SIG-M5 treated with dmso at 0.1 percent for 504 hours (cell line): Measurements from ENCODE around the gene XAGE2.
"Not testable (repeated sequence)": the region's sequence is repeated elsewhere in the genome, so short reads cannot be mapped to it uniquely, and the experiment has no call there.

Source experiments
- DNase-seq: peaks from one replicate; lab custom pipeline; 2025; ENCODE audit not compliant: unreplicated experiment; lab: John Stamatoyannopoulos, UW

Gene XAGE2, protein sequence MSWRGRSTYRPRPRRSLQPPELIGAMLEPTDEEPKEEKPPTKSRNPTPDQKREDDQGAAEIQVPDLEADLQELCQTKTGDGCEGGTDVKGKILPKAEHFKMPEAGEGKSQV

DNA sequence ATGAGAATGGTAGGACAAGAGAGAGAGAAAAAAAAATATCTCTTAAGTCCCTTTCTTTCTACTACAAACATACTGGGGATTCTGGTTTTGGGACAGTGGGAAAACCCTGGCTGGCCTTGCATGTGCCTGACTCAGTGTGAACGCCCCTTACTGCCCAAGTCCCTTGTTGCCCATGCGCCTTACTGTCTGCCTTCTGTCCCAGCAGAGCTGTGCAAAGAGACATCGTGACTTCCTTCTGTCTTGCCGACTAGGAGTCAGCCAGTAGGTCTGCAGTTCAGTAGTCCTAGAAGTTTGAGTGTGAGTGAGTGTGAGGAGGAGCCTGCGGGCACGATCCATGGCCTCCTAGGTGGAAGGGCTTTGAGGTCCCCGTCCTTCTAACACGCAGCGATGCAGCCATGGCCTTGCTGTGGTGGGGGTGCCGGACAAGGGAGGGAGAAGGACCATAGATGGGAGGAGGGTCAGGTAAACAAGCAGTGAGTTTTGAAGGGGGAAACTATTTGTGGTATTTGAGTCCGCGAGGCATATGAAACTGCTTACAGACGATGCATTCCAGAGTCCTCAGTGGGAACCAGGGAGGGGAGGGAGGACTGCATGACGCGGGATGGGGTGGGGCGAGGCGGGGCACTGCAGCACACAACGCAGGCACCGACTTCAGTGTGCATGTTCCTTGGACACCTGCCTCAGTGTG lies at the start of gene XAGE2:
TSS of gene XAGE2 (plus strand) at position 654 of the 688 bp plus-strand sequence. CDS start 994 bp downstream, outside the sequence.
- DNase-seq: no peak

DNA sequence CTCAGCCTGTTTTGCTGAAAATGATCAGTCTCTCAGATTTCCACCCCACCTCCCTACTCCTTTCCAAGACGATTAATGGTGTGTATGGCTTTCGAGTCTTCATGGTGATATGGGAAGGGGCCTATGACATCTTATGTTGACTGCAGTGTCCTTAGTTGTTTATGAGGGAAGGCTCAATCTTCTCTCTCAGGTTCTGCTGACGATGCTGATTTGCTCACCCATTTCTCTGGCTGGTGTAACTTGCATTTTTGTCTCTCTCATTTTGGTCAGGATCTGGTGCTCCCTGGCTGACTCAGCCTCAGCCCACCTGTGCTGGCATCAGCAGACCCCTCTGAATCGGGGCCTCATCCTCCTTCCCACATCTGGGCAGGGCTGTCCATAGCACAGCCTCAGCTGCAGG lies 31.4 kb upstream of the XAGE2 start:
- no peak for DNase-seq

DNA sequence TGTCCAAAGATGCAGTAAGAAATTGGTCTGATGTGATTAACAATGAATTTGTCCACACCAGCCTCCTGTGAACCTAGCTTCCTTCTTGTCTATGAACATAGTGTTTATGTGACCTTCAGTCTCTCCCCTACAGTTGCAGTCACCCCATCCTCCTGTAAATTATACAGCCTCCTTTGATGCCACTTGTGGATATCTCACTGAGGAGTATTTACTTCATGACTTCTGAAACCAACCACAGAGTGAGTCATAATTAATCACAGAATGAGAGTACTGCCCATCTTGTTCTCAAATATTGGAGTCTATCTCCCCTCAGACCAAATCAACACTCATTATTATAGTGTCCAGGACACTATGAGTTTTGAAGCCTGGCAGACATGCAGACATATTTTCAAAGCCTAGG lies 27.3 kb upstream of the XAGE2 start:
- DNase-seq: no peak

DNA sequence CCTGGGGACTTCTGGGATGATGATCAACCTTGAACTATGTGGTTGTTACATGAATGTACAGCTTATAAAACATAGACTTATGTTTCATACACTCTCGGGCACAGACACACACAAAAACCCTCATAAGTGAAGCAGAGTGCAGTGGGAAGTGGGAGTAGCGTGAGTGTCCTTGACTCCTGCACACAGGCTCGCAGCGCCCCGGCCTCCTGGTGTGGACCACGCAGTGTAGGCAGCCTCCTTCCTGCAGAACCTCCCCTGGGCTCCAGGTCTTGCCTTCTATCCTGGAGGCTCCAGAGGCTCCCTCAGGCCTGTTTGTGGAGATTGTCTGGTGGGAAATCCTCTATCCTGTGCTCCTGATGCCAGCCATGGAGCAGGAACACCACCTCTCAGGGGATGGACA lies 25.7 kb upstream of the XAGE2 start:
- DNase-seq: not testable (repeated sequence)

DNA sequence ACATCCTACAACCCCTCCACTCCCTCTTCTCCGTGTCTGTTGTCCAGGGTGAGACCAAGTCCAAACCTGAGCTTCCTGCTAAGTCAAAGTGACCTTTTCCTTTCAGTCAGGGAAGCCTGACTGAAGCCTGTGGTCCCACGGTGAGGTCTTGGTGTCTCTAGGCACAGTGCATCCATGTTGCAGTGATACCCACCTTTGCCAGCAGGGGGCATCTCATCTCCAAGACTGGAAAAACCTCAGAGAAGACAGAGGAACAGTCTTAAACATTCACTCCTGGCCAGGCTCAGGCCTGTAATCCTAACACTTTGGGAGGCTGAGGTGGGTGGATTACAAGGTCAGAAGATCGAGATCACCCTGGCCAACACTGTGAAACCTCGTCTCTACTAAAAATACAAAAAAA lies 23.4 kb upstream of the XAGE2 start:
- DNase-seq: not testable (repeated sequence)

DNA sequence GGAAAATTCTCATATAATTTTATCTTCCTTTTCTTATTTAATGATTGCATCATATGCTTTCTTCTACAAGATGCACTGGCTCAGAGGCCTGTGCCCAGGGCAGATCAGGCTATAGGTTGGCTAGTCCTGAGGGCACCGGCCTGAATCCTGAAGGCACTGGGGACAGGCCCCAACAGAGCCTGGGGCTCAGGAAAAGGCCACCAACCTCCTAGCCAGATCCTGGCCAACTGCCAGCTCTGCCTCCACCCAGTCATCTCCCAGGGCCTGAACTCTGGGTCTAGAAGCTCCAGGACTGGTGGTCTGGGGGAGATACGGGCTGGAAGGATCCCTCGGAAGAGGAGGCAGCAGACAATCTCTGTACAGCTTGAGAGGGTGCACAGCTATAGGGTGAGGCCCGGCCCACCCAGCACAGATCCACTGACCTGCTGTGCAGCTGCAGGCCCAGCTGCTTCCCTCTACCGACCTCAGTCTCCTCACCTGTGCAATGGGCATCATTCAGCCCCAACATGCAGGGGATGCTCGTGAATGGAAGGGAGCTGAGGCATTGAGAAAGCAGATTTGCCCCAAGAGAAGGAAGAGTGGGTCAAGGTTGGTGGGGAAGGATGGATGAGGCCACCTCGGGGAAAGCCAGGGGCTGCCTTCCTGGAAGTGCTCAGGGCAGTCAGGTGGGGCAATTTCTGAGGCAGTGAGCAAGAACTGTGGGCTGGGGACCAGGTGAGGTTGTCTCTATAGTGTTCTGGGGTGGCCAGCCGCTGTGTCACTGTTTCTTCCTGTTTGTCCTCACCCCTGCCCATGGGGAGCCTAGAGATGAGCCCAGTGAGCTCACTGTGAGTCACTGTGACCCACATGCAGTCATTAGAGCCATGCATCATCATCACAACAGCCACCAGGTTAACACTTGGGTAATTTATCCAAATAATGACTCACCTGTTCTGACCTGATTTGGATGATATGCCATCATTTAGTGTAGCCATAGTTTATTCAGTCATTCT lies 22.4 kb upstream of the XAGE2 start:
- no peak for DNase-seq

DNA sequence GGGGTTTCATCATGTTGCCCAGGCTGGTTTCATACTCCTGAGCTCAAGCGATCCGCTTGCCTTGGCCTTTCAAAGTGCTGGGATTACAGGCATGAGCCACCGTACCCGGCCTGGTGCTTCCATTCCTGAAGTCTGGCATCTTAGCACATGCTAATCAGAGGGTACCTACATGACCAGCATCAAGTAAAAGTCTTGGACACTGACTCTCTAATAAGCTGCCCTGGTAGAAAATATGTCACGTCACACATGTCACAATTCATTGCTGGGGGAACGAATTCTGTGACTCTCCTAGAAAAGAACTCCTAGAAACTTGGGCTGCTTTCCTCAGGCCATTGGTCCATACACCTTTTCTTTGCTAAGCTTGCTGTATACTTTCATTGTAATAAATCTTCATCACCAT lies 19.1 kb upstream of the XAGE2 start:
- no peak for DNase-seq

DNA sequence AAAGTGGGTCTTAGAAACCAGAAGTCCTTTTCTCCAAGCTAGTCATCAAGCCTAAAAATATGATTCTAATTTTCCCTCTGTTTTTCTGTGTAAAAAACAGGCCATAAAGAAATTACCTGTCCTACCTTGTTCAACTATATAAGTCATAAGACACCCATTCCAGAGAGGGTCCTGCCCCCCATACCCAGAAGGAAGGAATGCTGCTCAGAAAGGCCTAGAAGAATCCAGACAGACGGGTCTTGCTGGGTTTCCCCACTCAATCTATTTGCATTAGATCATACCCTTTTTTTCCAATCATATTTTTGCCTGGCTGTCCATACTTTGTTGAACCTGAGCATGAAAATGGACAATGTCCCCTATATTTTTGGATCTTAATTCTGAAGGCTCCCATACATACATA lies 16.3 kb upstream of the XAGE2 start:
- DNase-seq: no peak

DNA sequence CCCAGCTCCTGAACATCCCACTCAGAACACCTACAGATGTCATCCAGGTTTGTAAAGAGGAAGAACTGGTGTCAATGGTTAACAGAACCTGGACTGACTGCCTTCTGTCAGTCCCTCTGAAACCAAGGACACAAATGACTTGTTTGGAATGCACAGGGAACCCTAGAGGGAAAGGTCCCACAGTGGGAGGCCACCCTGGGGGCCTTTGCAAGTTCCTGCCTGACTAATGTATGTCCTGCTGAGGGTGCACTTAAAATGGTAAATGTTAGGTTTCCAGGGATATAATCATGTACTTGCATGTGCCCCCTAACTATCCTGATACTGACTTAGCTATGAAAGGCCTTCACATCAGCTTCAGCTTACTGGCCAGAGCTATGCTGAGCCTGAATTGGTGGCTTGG lies 15.0 kb upstream of the XAGE2 start:
- DNase-seq: no peak

DNA sequence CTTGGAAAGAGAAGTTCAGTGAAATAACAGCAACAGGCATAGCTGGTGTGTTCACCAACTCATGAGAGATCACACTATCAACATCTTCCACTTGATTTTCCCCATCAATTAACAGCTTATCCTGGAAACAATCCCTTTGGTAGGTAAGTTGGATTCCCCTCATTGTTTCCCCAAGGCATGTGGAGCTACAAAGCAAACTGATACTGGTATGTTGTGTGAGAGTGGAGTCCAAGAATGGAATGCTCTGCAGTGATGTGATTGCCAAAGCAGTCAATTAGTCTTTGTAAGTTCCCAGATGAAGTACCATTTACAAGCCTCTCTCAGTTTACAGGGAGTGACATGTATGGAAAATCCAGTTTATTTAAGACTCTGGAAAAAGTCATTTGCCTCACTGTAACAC lies 13.7 kb upstream of the XAGE2 start:
- no peak for DNase-seq

DNA sequence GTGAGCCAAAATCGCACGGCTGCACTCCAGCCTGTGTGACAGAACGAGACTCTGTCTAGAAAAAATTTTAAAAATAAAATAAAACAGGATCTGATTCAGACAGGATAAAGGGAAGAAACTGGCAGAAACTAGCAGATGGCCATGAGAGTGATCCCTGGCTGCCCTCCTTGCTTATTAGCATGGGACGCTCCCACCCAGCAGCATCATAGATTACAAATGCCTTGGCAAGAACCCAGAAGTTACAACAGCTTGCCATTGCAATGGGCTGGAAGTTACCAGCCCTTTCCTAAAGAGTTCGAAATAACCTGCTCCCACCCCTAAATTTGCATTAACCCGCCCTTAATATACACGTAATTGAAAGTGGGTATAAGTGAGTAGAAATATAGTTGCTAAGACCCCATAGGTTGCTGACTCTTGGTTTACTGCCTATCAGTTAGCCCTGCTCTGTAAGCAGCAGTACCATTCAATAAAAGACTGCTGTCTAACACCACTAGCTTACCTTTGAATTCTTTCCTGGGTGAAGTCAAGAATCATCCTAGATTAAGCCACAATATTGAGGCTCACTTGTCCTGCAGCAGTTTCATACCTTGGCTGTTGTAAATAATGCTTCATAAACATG lies 9.1 kb upstream of the XAGE2 start:
- no peak for DNase-seq

DNA sequence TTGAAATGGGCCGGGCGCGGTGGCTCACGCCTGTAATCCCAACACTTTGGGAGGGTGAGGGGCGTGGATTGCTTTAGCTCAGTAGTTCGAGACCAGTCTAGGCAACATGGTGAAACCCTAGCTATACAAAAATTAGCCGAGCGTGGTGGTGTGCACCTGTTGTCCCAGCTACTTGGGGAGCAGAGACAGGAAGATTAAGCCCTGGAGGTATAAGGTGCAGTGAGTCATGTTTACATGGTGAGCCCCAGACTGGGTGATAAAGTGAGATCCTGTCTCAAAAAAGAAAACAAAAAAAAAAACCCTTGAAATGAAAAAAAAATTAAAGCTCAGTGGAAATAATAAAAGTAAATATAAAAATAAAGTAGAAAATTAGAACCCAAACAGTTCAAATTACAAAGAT lies 6.9 kb upstream of the XAGE2 start:
- no peak for DNase-seq

DNA sequence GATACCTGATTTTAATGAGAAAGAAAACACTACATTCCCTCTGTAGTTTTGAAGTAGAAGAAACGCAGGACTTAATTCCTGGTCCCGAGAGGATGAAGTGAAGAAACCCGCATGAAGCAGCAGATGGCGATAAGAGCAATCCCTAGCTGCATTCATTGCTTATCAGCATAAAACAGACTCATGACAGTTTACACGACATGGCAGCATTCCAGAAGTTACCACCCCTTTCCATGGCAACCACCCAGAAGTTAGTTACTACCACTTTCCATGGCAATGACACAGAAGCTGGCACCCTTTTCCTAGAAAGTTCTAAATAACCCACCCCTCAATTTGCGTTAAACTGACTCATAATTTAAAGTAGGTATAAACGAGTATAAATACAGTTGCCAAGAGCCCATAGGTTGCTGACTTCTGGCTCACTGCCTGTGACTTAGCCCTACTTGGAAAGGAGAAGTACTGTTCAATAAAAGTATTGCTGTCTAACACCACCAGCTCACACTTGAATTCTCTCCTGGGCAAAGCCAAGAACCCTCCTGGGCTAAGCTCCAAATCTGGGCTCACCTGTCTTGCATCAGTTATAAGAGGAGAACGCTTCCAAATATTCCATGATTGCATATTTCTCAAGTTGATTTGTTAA lies 5.5 kb upstream of the XAGE2 start:
- DNase-seq: no peak

DNA sequence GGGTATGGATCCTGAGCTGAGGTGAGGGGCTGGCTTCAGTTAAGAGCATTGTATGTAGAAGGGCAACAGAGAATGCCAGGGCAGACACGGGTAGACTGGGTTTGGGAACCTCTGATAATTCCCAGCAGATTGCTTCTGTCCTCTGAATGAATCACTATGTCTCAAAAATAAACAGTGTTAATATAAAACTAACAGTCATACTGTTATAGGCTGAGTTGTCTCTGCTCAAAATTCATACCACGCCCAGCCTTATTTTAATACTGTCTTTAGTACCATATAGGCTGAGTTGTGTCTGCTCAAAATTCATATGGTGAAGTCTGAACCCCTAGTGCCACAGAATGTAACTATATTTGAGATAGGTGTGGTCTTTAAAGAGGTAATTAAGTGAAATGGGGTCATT lies 10.0 kb downstream of the XAGE2 start:
- no peak for DNase-seq

DNA sequence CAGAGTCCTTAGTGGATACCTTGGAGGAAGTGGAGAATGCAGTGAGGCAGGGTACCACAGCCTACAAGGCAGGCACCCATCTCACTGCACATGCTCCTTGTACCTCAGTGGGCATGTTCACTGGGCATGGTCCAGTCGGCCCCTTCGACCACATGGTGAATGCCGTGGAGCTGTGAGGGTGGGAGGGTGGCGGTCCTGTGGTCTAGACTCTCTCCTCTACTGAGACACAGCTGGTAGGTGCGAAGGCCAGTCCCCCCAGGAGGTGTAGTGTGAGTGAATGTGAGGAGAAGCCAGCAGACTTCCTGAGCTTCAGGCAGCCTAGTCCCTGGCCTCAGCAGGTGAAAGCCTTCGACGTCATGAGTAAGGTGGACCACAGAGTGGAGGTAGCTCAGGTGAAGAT lies 12.2 kb downstream of the XAGE2 start:
- no peak for DNase-seq

DNA sequence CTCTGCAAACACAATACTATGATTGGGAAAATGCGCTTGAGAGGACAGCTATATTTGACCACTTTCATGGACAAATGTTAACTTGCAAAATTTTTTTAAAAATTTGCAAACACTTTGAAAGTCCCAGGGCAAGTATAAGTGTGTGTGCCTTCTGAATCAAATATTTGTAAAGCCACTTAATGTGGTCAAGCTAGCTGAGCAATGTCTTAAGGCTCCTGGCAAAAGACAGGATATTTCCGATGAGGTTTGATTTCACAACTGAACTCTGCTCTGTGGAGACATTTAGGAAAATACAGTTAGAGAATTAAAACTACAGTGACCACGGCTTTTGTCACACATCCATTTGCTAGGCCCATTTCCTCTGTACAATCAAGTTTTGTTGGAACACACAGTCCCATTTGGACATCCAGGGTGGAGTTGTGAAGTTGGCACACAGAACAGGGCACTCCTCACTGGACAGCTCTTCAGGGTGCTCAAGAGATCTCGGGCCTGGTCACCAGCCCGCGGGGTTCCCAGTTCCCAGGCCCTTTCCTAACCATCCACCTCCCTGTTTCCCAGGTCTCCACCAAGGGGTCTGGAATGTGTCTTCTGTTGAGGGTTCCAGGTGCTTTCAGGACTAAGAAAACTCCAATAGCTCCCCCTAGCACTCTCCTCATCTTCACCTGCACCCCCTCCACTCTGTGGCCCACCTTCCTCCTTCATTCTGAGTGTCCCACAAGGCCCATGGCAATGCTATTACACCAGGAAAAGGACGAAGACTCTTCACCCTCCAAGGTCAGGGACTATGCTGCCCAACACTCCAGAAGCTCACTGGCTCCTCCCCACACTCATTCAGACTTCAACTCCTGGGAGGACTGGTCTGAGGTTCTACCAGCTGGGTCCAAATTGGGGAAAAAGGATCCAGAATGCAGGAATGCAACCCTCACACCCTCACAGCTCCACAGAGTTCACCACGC lies 41.9 kb downstream of the XAGE2 start:
- no peak for DNase-seq

DNA sequence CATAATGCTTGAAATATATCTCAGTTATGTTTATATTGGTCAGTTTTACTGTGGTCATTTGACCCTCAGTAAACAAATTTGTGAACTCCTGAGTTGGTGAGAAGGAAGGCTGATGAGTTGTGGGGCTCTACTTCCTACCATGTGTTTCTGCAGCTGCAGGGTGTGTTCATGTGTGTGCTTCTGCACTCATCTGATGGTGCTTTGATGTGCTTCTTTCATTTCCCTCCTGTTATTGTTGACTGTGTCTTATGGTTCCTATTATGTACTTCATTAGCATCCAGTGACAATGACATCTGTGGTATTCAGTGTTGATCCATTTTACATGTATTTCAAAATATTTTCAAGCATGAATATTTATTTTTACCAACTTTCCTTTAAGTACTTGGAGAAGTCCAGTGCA lies 46.5 kb downstream of the XAGE2 start:
- DNase-seq: no peak

DNA sequence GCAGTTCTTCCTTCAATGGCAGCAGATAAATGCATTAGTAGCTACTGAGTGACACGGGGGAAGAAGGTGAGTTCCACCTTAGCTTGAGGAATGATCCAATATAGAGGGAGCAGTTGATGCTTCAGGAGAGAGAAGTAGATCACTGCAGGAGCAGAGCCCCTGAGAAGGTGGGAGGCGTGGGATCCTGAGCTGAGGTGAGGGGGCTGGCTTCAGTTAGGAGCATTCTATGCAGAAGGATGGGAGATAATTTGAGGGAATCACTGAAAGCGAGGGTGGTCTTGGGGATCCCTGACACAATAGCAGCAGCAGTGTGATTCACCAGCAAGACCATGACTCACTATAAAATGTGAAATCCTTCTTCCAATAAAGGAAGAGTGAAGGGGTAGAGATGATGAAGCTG lies 48.0 kb downstream of the XAGE2 start:
- DNase-seq: no peak

DNA sequence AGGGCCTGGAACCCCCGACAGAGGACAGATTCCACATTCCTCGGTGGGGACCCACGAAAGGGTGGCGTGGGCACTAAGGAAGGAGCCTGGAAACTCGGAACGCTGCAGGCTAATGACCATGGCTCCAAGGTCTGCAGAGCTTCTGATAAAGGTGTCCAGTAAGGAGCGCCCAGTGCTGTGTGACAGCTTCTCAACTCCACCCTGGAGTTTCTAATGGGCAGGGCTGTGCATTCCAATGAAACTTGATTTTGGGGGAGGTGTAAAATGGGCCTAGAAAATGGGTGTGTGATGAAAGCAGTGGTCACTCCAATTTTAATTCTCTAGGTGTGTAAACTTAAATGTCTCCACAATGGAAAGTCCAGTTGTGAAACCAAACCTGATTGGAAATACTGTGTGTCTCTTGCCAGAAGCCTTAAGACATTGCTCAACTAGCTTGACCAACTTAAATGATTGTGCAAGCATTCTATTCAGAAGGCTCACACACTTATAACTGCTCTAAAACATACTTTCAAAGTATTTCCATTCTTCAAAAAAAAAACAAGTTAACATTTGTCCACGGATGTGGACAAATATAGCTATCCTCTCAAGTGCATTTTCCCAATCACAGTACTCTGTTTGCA lies 52.1 kb downstream of the XAGE2 start:
- DNase-seq: no peak

DNA sequence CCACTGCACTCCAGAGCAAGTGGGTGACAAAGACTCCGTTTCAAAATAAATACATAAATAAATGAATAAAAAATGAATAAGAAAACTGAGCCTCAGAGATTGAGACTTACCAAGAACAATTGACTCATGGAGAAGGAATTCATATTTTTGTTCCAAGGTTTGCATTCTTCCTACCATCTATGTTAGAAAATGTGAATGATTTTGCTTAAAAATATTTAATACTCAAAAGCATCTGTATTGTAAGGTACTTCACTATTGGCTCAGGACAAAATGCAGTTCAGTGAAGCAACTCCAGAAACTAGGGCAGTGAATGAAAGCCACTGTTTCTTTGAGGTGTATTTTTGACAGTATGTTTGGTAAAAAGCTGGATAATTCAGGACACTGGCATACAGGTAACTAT lies 54.1 kb downstream of the XAGE2 start:
- no peak for DNase-seq
